GM19328 (cell line): ENCODE data around the gene CLCN6.

Experiments used
- ATAC-seq: cut with Tn5 transposase; IDR thresholded peaks from one replicate; pipeline ENCODE4 v1.9.1; 2021; ENCODE audit warnings: mild to moderate bottlenecking, moderate library complexity; ENCODE audit not compliant: unreplicated experiment

The CLCN6 gene

DNA sequence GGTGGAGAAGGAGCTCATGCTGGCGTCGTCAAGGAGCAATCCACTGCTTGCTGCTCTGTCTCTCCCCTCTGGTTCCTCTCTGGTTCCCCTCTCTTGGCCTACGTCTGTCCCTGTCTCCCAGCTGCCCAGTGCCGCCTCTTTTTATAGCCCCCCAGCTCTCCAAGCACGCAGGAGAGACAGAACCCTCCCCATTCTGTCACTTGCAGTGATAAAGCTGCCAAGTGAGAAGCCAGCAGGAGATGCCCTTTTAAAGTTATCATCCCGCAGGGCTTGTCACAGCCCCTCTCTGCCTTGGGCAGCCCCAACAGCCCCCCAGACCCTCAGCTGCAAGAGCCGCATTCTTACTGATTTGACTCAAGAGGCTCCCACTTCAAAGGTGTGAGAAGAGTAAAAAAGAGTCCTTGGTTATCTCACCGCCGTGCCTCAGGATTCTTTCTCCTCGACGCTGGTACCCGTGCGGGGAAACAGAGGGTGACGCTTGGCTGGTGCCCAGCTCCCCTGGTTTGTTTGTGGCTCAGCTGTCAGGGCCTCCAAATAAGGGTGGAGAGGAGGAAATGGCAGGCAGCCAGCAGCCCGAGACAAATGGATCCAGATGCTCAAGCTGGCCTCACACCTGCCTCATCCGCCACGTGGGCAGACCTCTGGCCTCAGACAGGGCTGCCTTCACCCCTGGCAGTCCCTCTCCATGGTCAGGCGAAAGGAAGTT is 41.8 kb downstream of the CLCN6 start, which contains the start of gene NPPA:
Gene NPPA (minus strand): TSS at position 117 of the 706 bp plus-strand sequence. CDS start 99 bp downstream, at position 18.
- ATAC-seq = no peak

DNA sequence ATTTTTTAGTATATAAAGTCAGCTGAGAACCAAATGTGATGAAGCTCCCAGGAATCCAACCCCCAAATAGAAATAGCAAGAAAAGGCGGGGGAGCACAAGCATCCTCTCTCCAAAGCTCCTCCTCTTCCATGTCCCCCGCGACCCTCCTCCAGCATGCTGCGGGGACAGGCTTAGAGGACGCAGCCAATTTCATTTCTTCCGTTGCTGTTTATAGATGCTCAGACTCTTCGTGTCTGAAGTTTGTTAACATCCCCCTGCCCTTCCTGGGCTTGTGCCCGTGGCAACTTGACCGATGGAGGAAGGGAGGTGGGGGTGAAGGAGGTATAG is 42.3 kb downstream of the CLCN6 start:
- ATAC-seq = no peak

DNA sequence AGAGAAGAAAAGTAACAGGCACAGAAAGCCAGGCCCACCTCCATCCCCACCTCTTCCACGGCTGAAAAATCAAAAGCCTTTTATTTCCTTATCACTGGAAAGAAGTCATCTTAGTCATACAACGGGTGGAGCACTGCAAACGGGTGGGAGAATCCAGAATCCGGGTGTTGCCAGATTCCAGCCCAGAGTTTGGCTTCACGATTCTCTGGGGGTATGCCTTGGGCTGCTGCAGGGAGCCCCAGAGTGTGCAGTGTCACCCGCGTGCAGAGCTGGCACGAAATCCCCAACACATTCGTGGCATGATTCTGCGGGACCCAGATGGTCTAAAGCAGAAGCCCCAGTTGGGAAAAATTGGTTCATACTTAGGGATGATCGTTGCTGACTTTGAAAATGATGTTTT is 44.2 kb downstream of the CLCN6 start:
- no peak for ATAC-seq

GRCh38 chr1:11851180-11851579 is 45.2 kb downstream of the CLCN6 start:
- no peak for ATAC-seq

GRCh38 chr1:11854519-11854918 is 48.5 kb downstream of the CLCN6 start:
- no peak for ATAC-seq

DNA sequence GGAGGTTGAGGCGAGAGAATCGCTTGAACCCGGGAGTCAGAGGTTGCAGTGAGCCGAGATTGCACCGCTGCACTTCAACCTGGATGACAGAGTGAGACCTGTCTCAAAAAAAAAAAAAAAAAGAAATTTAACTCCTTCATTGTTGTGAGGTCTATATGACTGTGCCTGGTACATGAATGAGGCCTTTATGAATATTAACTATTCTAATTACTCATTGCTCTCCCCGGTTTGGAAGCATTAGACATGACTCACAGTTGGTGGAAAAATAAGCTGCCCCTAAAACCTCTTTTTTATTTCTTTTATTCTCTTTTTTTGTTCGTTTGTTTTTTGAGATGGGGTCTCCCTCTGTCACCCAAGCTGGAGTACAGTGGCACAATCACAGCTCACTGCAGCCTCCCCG is 49.4 kb downstream of the CLCN6 start:
- no peak for ATAC-seq

DNA sequence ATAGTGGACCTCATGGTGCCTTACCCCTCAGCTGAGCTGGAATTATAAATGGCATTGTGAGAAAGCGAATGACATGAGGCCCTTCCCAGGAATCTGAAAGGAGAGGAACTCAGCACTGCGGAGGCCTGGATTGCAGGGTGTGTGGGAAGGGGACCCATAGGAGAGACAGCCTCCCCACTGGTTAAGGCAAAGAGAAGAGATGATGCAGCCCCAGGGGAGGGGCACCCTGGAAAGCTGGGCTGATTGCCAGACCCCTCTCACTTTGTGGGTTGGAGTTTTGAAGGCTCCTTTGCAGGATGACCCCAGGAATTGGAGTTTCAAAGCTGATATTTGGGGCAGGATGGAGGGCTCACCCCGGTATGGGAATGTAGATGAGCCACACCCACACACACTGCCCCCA is 50.7 kb downstream of the CLCN6 start:
- no peak for ATAC-seq

GRCh38 chr1:11857164-11857851 is 51.3 kb downstream of the CLCN6 start:
- ATAC-seq = no peak

- no peak for ATAC-seq
Measured at GRCh38 chr1:11858158-11858557, 52.2 kb downstream of the CLCN6 start.

DNA sequence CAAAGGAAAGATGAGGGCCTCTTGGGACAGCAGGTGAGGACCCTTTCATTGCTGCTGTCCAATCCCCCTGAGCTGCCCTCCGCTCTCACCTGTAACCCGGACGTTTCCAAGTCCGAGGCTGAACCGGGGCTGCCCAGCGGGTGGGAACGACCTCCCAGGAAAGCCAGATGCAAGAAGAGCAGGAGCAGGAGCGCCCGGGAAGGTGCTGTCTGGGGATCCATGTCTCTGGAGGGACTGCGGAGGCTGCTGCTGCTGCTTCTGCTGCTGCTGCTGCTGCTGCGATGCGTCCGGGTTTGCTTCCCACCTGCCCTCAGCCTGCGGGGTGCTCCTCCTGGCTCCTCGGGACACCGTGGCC is 52.6 kb downstream of the CLCN6 start, which contains the start of gene NPPB:
Gene NPPB (minus strand): TSS at position 333 of the 355 bp plus-strand sequence. CDS start 112 bp downstream, at position 221.
- ATAC-seq = no peak

GRCh38 chr1:11858968-11859871 is 53.2 kb downstream of the CLCN6 start:
- ATAC-seq = no peak

DNA sequence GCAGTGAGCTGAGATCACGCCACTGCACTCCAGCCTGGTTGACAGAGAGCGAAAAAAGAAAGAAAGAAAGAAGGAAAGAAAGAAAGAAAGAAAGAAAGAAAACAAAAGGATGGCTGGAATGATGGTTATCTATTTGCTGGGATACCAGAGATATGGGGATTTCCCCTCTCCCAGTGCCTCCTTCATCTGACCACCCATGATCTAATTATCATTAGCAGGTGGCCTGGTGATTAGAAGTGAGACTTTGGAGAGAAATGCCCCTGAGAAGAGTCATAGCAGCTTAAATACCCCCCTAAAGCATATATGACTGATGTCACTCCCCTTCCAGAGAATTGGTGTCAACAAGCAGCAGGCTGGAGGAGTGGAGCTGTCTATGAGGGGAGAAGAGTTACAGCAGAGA is 54.1 kb downstream of the CLCN6 start:
- no peak for ATAC-seq

DNA sequence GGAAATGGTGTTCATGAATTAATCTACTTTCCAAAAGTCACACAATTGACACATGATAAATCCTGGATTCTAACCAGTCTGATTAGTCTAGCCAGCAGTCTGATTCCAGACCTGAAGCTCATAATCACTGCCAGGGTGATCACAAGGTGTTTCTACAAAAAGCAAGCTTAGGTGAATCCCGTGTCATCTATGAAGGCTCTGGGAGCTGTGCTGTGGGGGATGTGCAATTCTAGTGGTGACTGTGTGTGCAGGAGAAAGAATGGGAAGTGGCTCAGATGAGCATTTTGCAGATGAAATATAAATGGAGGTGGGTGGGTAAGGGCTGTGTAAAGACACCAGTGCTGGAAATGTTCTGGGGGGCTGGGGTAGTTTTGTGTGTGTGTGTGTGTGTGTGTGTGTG is 54.6 kb downstream of the CLCN6 start:
- ATAC-seq = no peak

DNA sequence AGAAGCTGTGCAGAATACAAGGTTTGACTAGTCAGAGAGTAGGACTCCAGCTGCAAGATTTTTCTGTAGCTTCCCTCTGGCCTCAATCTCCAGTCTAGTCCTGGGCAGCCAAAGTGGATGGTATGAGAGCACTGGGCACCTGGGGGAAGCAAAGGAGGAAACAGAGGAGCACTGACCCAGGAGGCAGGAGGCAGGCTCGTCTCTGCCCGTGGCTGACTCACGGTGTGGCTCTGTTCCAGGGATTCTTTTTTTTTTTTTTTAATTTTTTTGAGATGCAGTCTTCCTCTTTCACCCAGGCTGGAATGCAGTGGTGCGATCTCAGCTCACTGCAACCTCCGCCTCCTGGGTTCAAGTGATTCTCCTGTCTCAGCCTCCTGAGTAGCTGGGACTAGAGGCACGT is 56.9 kb downstream of the CLCN6 start:
- no peak for ATAC-seq

GRCh38 chr1:11868331-11868980 is 62.5 kb downstream of the CLCN6 start:
- no peak for ATAC-seq

- no peak for ATAC-seq
Measured at GRCh38 chr1:11869104-11869503, 63.1 kb downstream of the CLCN6 start.

GRCh38 chr1:11869650-11870207 is 63.7 kb downstream of the CLCN6 start:
- ATAC-seq = no peak

GRCh38 chr1:11872545-11872944 is 66.6 kb downstream of the CLCN6 start:
- no peak for ATAC-seq

DNA sequence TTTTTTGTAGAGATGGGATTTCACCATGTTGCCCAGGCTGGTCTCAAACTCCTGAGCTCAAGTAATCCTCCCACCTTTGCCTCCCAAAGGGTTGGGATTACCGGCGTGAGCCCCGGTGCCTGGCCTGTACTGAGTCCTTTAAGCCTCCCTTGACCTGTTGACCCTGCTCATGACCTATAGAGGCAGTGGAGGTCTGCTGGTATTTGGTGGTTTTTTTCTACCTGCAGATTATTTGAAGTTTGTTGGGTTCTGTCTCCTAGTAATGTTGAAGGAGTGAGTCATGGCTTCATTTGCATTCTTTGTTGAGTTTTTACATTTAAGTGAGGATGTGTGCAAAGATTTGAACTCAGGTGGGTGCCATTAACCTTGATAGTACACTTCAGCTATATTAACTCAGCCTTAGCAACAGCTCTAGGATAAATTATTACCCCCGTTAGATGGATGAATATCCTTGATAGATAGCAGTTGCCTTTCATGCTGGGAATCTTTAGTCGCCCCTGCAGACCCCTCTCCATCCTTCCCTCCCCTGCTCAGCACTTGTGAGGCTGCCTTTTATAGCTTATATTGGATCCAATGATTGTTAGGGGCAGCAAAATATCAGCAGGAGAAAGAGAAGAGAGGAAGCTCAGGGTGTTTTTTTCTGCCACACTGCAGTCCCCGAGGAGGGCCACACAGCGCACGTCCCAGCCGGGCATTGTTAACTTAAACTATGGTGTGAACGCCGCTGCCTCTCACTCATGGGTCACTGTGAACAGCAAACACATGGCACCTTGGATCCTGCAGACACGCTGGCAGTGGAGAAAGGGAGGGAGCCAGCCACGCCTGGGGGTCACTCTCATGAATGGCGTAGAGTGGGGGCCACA is 67.6 kb downstream of the CLCN6 start:
- ATAC-seq = no peak

DNA sequence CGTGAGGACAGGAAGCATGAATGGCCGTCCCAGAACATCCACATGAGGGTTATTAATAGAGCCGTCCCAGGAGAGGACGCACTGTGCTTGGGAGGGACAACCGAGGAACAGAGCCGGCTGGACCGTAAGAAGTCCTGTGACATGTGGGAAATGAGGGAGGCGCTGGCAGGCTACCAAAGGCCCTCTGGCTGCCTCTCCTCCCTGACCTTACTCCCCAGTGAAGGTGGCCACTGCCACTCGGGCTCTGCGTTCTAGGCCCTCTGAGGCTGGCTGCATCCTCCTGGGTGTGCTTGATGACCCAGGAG is 68.2 kb downstream of the CLCN6 start:
- no peak for ATAC-seq
